Activated naive CD8-positive, alpha-beta T cell (primary cell): ENCODE measurements around the gene CCDC158.
"Not testable (repeated sequence)": the region's sequence is repeated elsewhere in the genome, so short reads cannot be mapped to it uniquely, and the experiment has no call there.

Source experiments
- H3K27ac Mint-ChIP-seq: one replicate; pipeline ENCODE4 v1.8.0; 2021; ENCODE audit warnings: mixed read lengths
- H3K27me3 Mint-ChIP-seq: one replicate; pipeline ENCODE4 v1.8.0; 2021; ENCODE audit warnings: mixed read lengths
- H3K36me3 Mint-ChIP-seq: one replicate; pipeline ENCODE4 v1.8.0; 2021; ENCODE audit warnings: mixed read lengths
- H3K4me1 Mint-ChIP-seq: one replicate; pipeline ENCODE4 v1.8.0; 2021; ENCODE audit warnings: low read depth, mixed read lengths
- H3K4me3 Mint-ChIP-seq: one replicate; pipeline ENCODE4 v1.8.0; 2021; ENCODE audit warnings: mild to moderate bottlenecking, mixed read lengths
- H3K9me3 Mint-ChIP-seq: one replicate; pipeline ENCODE4 v1.8.0; 2021; ENCODE audit warnings: low read depth, mixed read lengths

The CCDC158 gene

GRCh38 chr4:76442807-76443206, 21.9 kb upstream of the CCDC158 start:
- Mint-ChIP-seq H3K4me1 (no peaks in the 10 kb centered on the region), H3K4me3 (no peak overlapping the region), H3K27me3 (peaks cover 8% of the 10 kb centered on the region), H3K27ac (no peak overlapping the region), H3K9me3 (no peaks in the 10 kb centered on the region), H3K36me3 (no peaks in the 10 kb centered on the region)

DNA sequence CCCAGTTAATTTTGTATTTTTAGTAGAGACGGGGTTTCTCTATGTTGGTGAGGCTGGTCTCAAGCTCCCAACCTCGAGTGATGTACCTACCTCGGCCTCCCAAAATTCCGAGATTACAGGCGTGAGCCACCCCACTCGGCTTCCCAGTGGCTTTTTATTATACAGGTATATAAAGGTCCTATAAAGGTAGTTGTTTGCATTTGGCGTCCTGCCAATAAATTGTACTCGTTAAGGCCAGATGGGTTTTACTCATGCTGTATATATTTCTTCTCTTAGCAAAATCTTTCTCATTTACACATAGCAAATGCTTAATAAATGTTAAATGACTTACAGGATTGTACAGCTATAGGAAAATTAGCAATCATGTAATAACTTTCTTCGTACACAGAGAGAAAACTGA, 20.9 kb upstream of the CCDC158 start:
- H3K27ac Mint-ChIP-seq, result no peak overlapping the region
- no peaks in the 10 kb centered on the region for H3K4me1 Mint-ChIP-seq
- H3K36me3 Mint-ChIP-seq, result no peaks in the 10 kb centered on the region
- peaks cover 8% of the 10 kb centered on the region for H3K27me3 Mint-ChIP-seq
- H3K9me3 Mint-ChIP-seq, result no peaks in the 10 kb centered on the region
- no peak overlapping the region for H3K4me3 Mint-ChIP-seq

DNA sequence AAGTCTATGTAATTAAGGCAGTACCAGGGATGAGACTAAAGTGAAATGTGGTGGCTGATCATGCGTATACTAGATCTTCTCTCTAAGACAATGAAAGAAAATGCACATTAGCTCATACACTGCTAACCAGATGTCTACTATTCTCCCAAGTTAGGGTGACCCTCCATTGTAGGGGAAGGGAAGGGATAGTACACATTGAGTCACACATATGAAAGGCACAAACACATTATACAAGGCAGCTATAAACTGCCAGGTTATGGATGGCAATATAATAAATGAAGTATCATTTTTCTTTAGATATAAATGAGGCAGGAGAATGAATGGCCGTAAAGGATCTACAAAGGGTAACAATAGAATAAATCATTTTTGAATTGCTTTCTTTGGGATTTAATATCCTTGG, 18.6 kb upstream of the CCDC158 start:
- H3K27ac Mint-ChIP-seq, result no peak overlapping the region
- peaks cover 3% of the 10 kb centered on the region for H3K4me1 Mint-ChIP-seq
- no peaks in the 10 kb centered on the region for H3K36me3 Mint-ChIP-seq
- H3K27me3 Mint-ChIP-seq, result peaks cover 11% of the 10 kb centered on the region
- H3K9me3 Mint-ChIP-seq, result no peaks in the 10 kb centered on the region
- H3K4me3 Mint-ChIP-seq, result no peak overlapping the region

DNA sequence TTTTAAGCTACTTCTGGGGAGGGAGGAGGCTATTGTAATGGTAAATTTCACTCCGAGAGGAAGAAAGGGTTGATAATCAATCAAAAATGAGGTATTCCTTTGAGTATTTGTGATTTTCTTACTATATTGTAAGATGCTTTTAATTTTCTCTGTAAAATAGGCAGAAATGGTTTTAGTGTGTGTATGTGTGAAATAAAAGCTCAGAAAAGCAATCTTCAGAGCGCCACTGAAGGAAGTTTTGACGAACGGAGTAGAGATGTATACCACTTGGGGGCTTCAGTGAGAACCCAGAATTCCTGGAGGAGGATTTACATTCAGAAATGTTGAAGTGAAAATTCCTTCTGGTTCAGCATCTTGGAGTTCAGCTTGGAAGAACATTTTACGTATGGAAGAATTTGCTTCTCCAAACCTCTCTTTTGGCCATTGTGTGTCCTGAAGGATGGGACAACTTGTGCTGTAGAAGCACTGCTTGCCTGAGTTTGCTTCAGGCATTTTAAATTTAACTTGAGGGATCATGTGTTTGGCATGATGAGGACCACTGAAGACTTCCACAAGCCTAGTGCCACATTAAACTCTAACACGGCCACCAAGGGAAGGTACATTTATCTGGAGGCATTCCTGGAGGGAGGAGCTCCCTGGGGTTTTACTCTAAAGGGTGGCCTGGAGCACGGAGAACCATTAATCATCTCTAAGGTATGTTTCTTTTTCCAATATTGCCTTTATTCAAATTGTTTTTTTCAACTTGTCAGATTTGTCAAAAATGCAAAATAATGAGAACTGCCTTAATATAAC, 14.8 kb upstream of the CCDC158 start:
- Mint-ChIP-seq H3K4me1 (peaks cover 3% of the 10 kb centered on the region), H3K4me3 (no peak overlapping the region), H3K9me3 (no peaks in the 10 kb centered on the region), H3K36me3 (no peaks in the 10 kb centered on the region), H3K27me3 (peaks cover 10% of the 10 kb centered on the region), H3K27ac (no peak overlapping the region)

- Mint-ChIP-seq H3K9me3 (no peaks in the 10 kb centered on the region), H3K4me1 (peaks cover 3% of the 10 kb centered on the region), H3K4me3 (no peak within 1 kb of the TSS), H3K27me3 (peaks cover 8% of the 10 kb centered on the region), H3K27ac (no peak within 1 kb of the TSS), H3K36me3 (no peaks in the 10 kb centered on the region)
Measured at GRCh38 chr4:76434901-76435527, 14.1 kb upstream of the CCDC158 start, which contains the start of gene SHROOM3. Gene SHROOM3, plus strand, starts transcription at chr4:76435229. Its CDS starts 824 bp downstream, at chr4:76436053.

GRCh38 chr4:76430519-76431388, 9.8 kb upstream of the CCDC158 start:
- Mint-ChIP-seq H3K4me1 (peaks cover 3% of the 10 kb centered on the region), H3K36me3 (no peaks in the 10 kb centered on the region), H3K9me3 (no peaks in the 10 kb centered on the region), H3K27me3 (peaks cover 9% of the 10 kb centered on the region), H3K4me3 (no peak overlapping the region), H3K27ac (no peak overlapping the region)

DNA sequence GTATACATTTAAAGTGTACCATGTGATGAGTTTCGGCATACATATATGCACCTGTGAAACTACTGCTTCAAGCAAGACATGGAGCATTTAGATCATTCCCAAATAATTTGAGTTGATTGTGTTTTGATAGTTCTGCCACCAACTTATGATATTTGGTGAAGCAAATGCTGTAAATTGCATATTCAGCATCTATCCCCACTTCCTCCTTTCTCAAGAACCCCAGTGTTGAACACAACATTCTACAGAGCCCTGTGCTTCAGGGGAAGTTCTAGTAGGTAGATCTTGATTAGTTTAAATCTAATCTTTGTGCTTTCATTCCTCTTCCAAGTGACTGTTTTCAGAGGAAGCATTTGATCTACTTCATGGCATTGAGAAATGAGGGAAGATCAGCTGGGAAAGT, 8.7 kb upstream of the CCDC158 start:
- Mint-ChIP-seq H3K4me1 (no peaks in the 10 kb centered on the region), H3K4me3 (no peak overlapping the region), H3K36me3 (no peaks in the 10 kb centered on the region), H3K27ac (no peak overlapping the region), H3K27me3 (peaks cover 6% of the 10 kb centered on the region), H3K9me3 (no peaks in the 10 kb centered on the region)

- Mint-ChIP-seq H3K4me1 (peaks cover 3% of the 10 kb centered on the region), H3K27ac (no peak overlapping the region), H3K9me3 (no peaks in the 10 kb centered on the region), H3K27me3 (peaks cover 7% of the 10 kb centered on the region), H3K4me3 (no peak overlapping the region), H3K36me3 (no peaks in the 10 kb centered on the region)
Measured at GRCh38 chr4:76426272-76426671, 5.3 kb upstream of the CCDC158 start.

- peaks cover 22% of the 10 kb centered on the region for H3K27me3 Mint-ChIP-seq
- H3K27ac Mint-ChIP-seq, H3K36me3 Mint-ChIP-seq, H3K4me3 Mint-ChIP-seq, H3K4me1 Mint-ChIP-seq, H3K9me3 Mint-ChIP-seq: not testable (repeated sequence)
Measured at GRCh38 chr4:76423159-76423558, 2.2 kb upstream of the CCDC158 start.

- H3K27ac Mint-ChIP-seq, result no peak overlapping the region
- H3K27me3 Mint-ChIP-seq, result peaks cover 18% of the 10 kb centered on the region
- no peaks in the 10 kb centered on the region for H3K9me3 Mint-ChIP-seq
- H3K36me3 Mint-ChIP-seq, result peaks cover 3% of the 10 kb centered on the region
- peak overlapping the region; percentile 73 for H3K4me3 Mint-ChIP-seq
- peaks cover 8% of the 10 kb centered on the region for H3K4me1 Mint-ChIP-seq
Measured at GRCh38 chr4:76420188-76420761, 666 bp downstream of the CCDC158 start.

DNA sequence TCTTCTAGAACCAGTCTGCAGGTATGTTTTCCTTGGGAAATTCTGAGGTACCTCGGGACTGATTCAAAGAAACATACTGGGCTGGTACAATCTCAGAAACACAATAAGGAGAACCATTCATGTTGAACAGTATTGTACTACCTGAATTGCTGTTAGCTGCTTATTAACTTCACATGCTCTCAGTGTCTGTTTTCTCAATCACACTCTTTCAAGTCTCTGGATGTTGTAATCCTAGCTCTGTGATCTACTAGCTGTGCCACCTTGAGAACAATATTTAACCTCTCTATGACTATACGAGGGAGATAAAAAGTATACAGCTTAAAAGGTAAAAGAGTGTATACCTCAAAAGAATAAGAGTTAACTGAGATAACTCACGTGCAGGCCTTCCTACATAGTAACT, 10.3 kb downstream of the CCDC158 start:
- Mint-ChIP-seq H3K4me3 (no peak overlapping the region), H3K4me1 (peaks cover 5% of the 10 kb centered on the region), H3K36me3 (no peaks in the 10 kb centered on the region), H3K9me3 (no peaks in the 10 kb centered on the region), H3K27ac (no peak overlapping the region), H3K27me3 (peaks cover 2% of the 10 kb centered on the region)

DNA sequence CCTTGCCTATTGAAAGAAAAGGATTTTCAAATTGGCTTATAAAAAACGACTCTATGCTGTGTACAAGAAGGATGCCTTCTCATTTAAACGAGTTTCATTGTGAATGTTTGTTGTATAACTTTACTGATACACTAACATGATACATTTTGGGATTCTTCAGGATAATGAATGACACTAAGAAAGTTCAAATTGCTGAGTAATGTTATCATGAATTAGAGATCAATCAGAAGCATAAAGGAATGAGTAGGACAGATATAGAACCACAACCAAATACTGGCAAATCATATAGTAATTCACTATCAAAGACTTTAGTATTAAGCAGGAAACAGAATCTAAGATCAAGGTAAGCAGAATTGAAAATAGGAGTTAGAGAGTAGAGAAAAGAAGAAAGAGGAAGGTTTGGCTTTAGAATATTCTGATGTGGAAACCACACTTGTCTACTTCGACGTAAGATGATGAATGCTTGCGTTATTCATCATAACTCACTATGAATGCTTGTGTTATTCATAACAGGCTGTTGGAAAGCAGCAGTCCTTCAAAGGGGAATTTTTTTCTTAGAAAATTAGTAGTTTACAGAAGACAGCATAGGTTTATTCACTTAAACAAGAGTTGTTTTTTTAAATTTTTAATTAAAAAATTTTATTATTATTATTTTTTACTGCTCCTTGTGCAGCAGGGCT, 13.4 kb downstream of the CCDC158 start:
- peaks cover 5% of the 10 kb centered on the region for H3K4me1 Mint-ChIP-seq
- no peak overlapping the region for H3K27ac Mint-ChIP-seq
- H3K4me3 Mint-ChIP-seq, result no peak overlapping the region
- no peaks in the 10 kb centered on the region for H3K9me3 Mint-ChIP-seq
- H3K27me3 Mint-ChIP-seq, result peaks cover 2% of the 10 kb centered on the region
- H3K36me3 Mint-ChIP-seq, result no peaks in the 10 kb centered on the region

GRCh38 chr4:76406081-76406480, 14.9 kb downstream of the CCDC158 start:
- peaks cover 5% of the 10 kb centered on the region for H3K4me1 Mint-ChIP-seq
- H3K4me3 Mint-ChIP-seq, result no peak overlapping the region
- no peak overlapping the region for H3K27ac Mint-ChIP-seq
- H3K27me3 Mint-ChIP-seq, result peaks cover 5% of the 10 kb centered on the region
- no peaks in the 10 kb centered on the region for H3K36me3 Mint-ChIP-seq
- no peaks in the 10 kb centered on the region for H3K9me3 Mint-ChIP-seq

DNA sequence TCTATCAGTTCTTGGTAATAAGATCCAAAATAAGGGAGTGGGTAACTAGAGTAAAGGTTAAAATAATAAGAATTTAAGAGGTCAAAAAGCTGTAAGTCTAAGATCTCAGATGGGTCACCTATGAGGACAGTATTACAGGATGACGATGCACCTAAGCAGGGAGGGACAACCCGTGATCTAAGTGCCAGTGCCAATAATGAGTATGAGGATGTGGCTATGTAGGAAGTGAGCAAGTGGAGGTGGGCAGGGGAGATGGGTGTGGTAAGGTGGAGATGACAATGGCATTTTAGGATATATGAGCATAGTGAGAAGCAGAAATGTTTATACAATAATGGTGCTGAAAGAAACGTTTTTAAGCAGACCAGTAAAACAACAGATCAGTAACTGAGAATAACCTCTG, 19.3 kb downstream of the CCDC158 start:
- H3K4me3 Mint-ChIP-seq, result no peak overlapping the region
- H3K4me1 Mint-ChIP-seq, result no peaks in the 10 kb centered on the region
- no peak overlapping the region for H3K27ac Mint-ChIP-seq
- peaks cover 3% of the 10 kb centered on the region for H3K36me3 Mint-ChIP-seq
- H3K9me3 Mint-ChIP-seq, result peaks cover 6% of the 10 kb centered on the region
- peaks cover 13% of the 10 kb centered on the region for H3K27me3 Mint-ChIP-seq
